Measurements from ENCODE around the gene GABRG3. TPM values are rescaled to one million over a fixed set of nuclear protein-coding genes. Genes with fewer than 3 reads are reported as not detected.

GABRG3 gene
- total RNA-seq, 2 experiments from 2014 or later, result not detected

DNA sequence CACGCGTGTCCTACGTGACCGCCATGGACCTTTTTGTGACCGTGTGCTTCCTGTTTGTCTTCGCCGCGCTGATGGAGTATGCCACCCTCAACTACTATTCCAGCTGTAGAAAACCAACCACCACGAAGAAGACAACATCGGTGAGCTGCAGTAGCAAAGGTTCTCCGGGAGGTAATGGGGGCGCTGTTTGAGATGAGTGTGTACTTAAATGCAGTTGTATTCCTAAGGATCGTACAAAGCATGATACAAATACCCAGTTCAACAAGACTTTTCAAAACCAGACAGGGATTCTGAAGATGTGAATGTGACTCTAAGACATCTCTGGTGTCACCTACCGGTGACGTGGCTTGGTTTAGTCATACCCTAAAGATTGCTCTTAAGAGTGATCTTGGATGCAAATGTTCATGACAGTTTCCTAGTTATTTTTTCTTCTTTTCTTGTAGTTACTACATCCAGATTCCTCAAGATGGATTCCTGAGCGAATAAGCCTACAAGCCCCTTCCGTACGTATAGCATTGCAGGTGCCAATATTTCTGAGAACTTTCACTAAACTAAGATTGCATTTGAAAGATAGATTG lies 556.6 kb downstream of the GABRG3 start:
- Mint-ChIP-seq H3K9me3 (peaks cover 24% of the 10 kb centered on the region), H3K36me3 (ENCODE audit: low read depth) (no peaks in the 10 kb centered on the region), H3K4me3 (no peak overlapping the region), H3K27ac (no peak overlapping the region), H3K4me1 (ENCODE audit: low read depth) (no peaks in the 10 kb centered on the region), H3K27me3 (no peaks in the 10 kb centered on the region)
- CTCF ChIA-PET, result no interaction called here
- no peak for ATAC-seq
- no peak for DNase-seq
- intact Hi-C loops (cut with micrococcal nuclease), result no loop called here
- POLR2A ChIA-PET, result no interaction called here
- TF ChIP-seq, protein P1, sequence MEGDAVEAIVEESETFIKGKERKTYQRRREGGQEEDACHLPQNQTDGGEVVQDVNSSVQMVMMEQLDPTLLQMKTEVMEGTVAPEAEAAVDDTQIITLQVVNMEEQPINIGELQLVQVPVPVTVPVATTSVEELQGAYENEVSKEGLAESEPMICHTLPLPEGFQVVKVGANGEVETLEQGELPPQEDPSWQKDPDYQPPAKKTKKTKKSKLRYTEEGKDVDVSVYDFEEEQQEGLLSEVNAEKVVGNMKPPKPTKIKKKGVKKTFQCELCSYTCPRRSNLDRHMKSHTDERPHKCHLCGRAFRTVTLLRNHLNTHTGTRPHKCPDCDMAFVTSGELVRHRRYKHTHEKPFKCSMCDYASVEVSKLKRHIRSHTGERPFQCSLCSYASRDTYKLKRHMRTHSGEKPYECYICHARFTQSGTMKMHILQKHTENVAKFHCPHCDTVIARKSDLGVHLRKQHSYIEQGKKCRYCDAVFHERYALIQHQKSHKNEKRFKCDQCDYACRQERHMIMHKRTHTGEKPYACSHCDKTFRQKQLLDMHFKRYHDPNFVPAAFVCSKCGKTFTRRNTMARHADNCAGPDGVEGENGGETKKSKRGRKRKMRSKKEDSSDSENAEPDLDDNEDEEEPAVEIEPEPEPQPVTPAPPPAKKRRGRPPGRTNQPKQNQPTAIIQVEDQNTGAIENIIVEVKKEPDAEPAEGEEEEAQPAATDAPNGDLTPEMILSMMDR (IDR thresholded peaks at IDR 0.05), result no peak

DNA sequence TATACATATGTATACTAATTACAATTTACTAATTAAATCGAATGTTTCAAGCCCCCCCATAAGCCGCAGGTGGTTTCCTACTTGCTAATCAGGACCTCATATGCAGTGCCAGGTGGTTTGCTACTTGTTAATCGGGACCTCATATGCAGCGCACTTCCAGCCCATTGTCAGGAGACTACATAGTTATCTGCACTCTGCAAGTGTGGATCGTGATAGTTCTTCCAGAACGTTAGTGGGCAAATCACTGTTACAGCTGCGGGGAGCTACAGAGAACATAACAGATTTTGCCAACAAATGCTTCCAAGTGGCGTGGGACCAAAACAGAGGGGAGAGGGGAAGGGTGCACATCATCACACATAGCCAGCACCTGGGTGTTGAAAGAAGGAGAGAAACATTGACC lies 558.4 kb downstream of the GABRG3 start:
- DNase-seq (no peak), ATAC-seq (no peak)
- ChIA-PET POLR2A (no interaction called here), CTCF (no interaction called here)
- Mint-ChIP-seq H3K4me1 (ENCODE audit: low read depth) (no peaks in the 10 kb centered on the region), H3K4me3 (no peak overlapping the region), H3K36me3 (ENCODE audit: low read depth) (no peaks in the 10 kb centered on the region), H3K27me3 (no peaks in the 10 kb centered on the region), H3K27ac (no peak overlapping the region), H3K9me3 (peaks cover 15% of the 10 kb centered on the region)
- TF ChIP-seq, protein P1 (IDR thresholded peaks at IDR 0.05), result no peak
- intact Hi-C loops (cut with micrococcal nuclease), result no loop called here

DNA sequence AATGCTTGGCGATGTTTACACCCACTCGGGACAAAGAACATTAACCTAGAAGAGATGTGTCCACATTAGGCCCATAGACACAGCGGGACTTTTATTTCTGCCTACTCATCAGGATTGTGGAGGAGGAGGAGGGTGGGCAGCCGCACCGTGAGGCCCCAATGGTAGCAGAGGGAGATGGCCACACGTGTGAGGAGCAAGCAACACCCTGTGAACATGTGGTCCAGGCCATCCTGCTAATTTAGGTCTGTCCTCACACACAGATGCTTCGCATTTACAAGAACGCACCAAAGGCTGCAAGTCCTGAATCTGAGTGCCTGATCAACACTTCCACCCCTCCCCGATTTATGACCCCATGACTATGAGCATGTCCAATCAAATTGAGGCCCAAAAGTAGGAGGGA lies 560.0 kb downstream of the GABRG3 start:
- TF ChIP-seq, protein P1 (IDR thresholded peaks at IDR 0.05), result no peak
- H3K9me3 Mint-ChIP-seq, result peaks cover 11% of the 10 kb centered on the region
- no peaks in the 10 kb centered on the region for H3K27me3 Mint-ChIP-seq
- ChIA-PET CTCF (no interaction called here), POLR2A (no interaction called here)
- no peaks in the 10 kb centered on the region for H3K36me3 Mint-ChIP-seq (ENCODE audit: low read depth)
- no peak for ATAC-seq
- DNase-seq, result no peak
- no peaks in the 10 kb centered on the region for H3K4me1 Mint-ChIP-seq (ENCODE audit: low read depth)
- intact Hi-C loops (cut with micrococcal nuclease), result no loop called here
- no peak overlapping the region for H3K27ac Mint-ChIP-seq
- H3K4me3 Mint-ChIP-seq, result no peak overlapping the region

DNA sequence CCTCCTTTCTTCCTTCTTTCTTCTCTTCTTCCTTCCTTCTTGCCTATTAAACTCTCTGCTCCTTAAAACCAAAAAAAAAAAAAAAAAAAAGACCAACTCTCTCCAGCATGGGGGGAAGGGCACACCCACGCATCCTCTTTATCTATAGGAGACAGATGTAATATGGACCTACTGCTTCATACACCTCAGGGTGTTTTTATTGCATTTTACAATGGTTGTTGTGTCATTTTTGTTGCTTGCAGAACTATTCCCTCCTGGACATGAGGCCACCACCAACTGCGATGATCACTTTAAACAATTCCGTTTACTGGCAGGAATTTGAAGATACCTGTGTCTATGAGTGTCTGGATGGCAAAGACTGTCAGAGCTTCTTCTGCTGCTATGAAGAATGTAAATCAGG lies 561.4 kb downstream of the GABRG3 start:
- Mint-ChIP-seq H3K4me1 (ENCODE audit: low read depth) (no peaks in the 10 kb centered on the region), H3K9me3 (peaks cover 7% of the 10 kb centered on the region), H3K4me3 (no peak overlapping the region), H3K27me3 (no peaks in the 10 kb centered on the region), H3K27ac (no peak overlapping the region), H3K36me3 (ENCODE audit: low read depth) (no peaks in the 10 kb centered on the region)
- DNase-seq, result no peak
- TF ChIP-seq, protein P1 (IDR thresholded peaks at IDR 0.05), result no peak
- no peak for ATAC-seq
- CTCF ChIA-PET, result no interaction called here
- POLR2A ChIA-PET, result no interaction called here
- intact Hi-C loops (cut with micrococcal nuclease), result no loop called here

DNA sequence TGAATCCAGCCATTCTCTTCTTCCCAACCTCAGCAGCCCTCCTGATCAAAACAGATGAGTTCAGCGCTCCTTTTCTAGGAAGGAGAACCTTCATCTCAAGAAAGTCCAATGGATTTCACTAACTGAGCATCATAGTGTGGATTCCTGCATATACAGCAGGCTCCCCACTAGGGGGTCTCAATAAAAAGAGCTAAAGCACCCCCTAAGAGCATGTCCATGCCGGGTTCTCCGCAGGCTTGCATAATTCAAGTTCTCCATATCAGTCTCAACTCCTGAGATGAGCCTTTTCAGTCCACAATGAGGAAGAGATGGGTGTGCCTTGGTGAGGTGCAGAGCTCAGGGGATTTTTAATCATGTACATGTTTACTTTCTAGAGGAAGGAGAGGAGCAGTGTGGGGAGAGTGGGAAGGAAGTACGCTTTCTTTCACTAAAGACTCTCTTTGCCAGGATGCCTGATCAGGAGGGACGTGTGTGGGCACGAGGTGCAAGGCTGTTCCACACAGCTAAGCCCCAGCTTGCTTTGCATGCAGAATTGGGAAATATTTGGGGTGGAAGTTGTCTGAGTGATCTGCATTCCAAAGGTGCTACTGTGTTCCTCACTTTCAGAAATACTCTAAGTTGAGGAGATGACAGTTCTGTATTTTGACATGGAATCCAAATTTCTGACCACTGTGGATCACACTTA lies 564.6 kb downstream of the GABRG3 start:
- intact Hi-C loops (cut with micrococcal nuclease), result no loop called here
- Mint-ChIP-seq H3K36me3 (ENCODE audit: low read depth) (no peaks in the 10 kb centered on the region), H3K27me3 (no peaks in the 10 kb centered on the region), H3K9me3 (peaks cover 3% of the 10 kb centered on the region), H3K4me1 (ENCODE audit: low read depth) (no peaks in the 10 kb centered on the region), H3K4me3 (no peak overlapping the region), H3K27ac (no peak overlapping the region)
- no peak for DNase-seq
- CTCF ChIA-PET, result no interaction called here
- no peak for ATAC-seq
- POLR2A ChIA-PET, result no interaction called here
- TF ChIP-seq, protein P1 (IDR thresholded peaks at IDR 0.05), result no peak

All from activated CD8-positive, alpha-beta T cell treated with anti-CD3 and anti-CD28 coated beads for 36 hours (primary cell).